ENCODE results near the gene NDUFS6.

The NDUFS6 gene

GRCh38 chr5:1832511-1833250 is 31.5 kb downstream of the NDUFS6 start:
- TF ChIP-seq EZH2phosphoT487 (IDR thresholded peaks at IDR 0.05; ENCODE audit: borderline replicate concordance, low read length) (no peak), CTCF (IDR thresholded peaks at IDR 0.05; ENCODE audit: low read depth, low read length, poor library complexity, severe bottlenecking) (no peak)
- H3K9me2 ChIP-seq (replicated peaks; ENCODE audit: control insufficient read depth, low read length) = no peaks in the 10 kb centered on the region
- H3K79me2 ChIP-seq (ENCODE audit: control insufficient read depth, low read length) = no peaks in the 10 kb centered on the region
- H3K4me3 ChIP-seq (ENCODE audit: low read length) = no peak overlapping the region
- H3K9me3 ChIP-seq (ENCODE audit: control insufficient read depth, insufficient read depth, low read length) = no peaks in the 10 kb centered on the region
- no peaks in the 10 kb centered on the region for H4K20me1 ChIP-seq (ENCODE audit: control insufficient read depth, insufficient read depth, low read depth, low read length)
- H3K27ac ChIP-seq (ENCODE audit: low read depth, low read length) = no peak overlapping the region
- no peaks in the 10 kb centered on the region for H3K27me3 ChIP-seq (ENCODE audit: control insufficient read depth, low read length)
- no peak overlapping the region for H3K4me2 ChIP-seq (ENCODE audit: low read length)
- no peaks in the 10 kb centered on the region; the same call in 1 of the 2 replicates for H3K4me1 ChIP-seq (ENCODE audit: control insufficient read depth, low read length)
- H3K36me3 ChIP-seq (ENCODE audit: control insufficient read depth, low read length) = no peaks in the 10 kb centered on the region; the same call in 1 of the 2 replicates
- H3F3A ChIP-seq (ENCODE audit: control insufficient read depth, insufficient read depth) = peaks cover 2% of the 10 kb centered on the region; the same call in 1 of the 2 replicates

- Histone ChIP-seq H3K79me2 (ENCODE audit: control insufficient read depth, low read length) (no peaks in the 10 kb centered on the region), H3K36me3 (ENCODE audit: control insufficient read depth, low read length) (no peaks in the 10 kb centered on the region; the same call in 1 of the 2 replicates), H3K4me3 (ENCODE audit: low read length) (no peak overlapping the region), H4K20me1 (ENCODE audit: control insufficient read depth, insufficient read depth, low read depth, low read length) (no peaks in the 10 kb centered on the region), H3K27me3 (ENCODE audit: control insufficient read depth, low read length) (no peaks in the 10 kb centered on the region), H3K4me1 (ENCODE audit: control insufficient read depth, low read length) (no peaks in the 10 kb centered on the region), H3K27ac (ENCODE audit: low read depth, low read length) (no peak overlapping the region), H3K9me3 (ENCODE audit: control insufficient read depth, insufficient read depth, low read length) (no peaks in the 10 kb centered on the region), H3F3A (ENCODE audit: control insufficient read depth, insufficient read depth) (peaks cover 2% of the 10 kb centered on the region; the same call in 1 of the 2 replicates), H3K4me2 (ENCODE audit: low read length) (no peak overlapping the region), H3K9me2 (replicated peaks; ENCODE audit: control insufficient read depth, low read length) (no peaks in the 10 kb centered on the region)
- TF ChIP-seq EZH2phosphoT487 (IDR thresholded peaks at IDR 0.05; ENCODE audit: borderline replicate concordance, low read length) = no peak
- no peak for TF ChIP-seq CTCF (IDR thresholded peaks at IDR 0.05; ENCODE audit: low read depth, low read length, poor library complexity, severe bottlenecking)
These were observed 32.2 kb downstream of the NDUFS6 start for GRCh38 chr5:1833264-1834021.

- no peaks in the 10 kb centered on the region for H3K9me2 ChIP-seq (replicated peaks; ENCODE audit: control insufficient read depth, low read length)
- H3F3A ChIP-seq (ENCODE audit: control insufficient read depth, insufficient read depth) = peaks cover 2% of the 10 kb centered on the region; the same call in 1 of the 2 replicates
- no peaks in the 10 kb centered on the region for H3K79me2 ChIP-seq (ENCODE audit: control insufficient read depth, low read length)
- no peaks in the 10 kb centered on the region for H3K27me3 ChIP-seq (ENCODE audit: control insufficient read depth, low read length)
- H3K27ac ChIP-seq (ENCODE audit: low read depth, low read length) = no peak overlapping the region
- H3K9me3 ChIP-seq (ENCODE audit: control insufficient read depth, insufficient read depth, low read length) = no peaks in the 10 kb centered on the region
- H3K4me1 ChIP-seq (ENCODE audit: control insufficient read depth, low read length) = no peaks in the 10 kb centered on the region
- TF ChIP-seq CTCF (IDR thresholded peaks at IDR 0.05; ENCODE audit: low read depth, low read length, poor library complexity, severe bottlenecking) (no peak), EZH2phosphoT487 (IDR thresholded peaks at IDR 0.05; ENCODE audit: borderline replicate concordance, low read length) (no peak)
- H4K20me1 ChIP-seq (ENCODE audit: control insufficient read depth, insufficient read depth, low read depth, low read length) = no peaks in the 10 kb centered on the region
- no peak overlapping the region for H3K4me2 ChIP-seq (ENCODE audit: low read length)
- no peak overlapping the region for H3K4me3 ChIP-seq (ENCODE audit: low read length)
- no peaks in the 10 kb centered on the region for H3K36me3 ChIP-seq (ENCODE audit: control insufficient read depth, low read length)
These were observed 32.9 kb downstream of the NDUFS6 start for GRCh38 chr5:1834022-1834551.

Measured in DOHH2 (cell line).